CD4-positive, alpha-beta T cell treated with Interleukin-15 for 1 hour (primary cell): ENCODE results near the gene KRT16.
"Not testable (repeated sequence)": the region's sequence is repeated elsewhere in the genome, so short reads cannot be mapped to it uniquely, and the experiment has no call there.

ENCODE experiments used
- DNase-seq: peaks from one replicate; pipeline ENCODE4 v3.0.0-alpha.2; 2020

KRT16 gene

GRCh38 chr17:41647038-41647813 lies 34.7 kb upstream of the KRT16 start:
- DNase-seq = no peak

DNA sequence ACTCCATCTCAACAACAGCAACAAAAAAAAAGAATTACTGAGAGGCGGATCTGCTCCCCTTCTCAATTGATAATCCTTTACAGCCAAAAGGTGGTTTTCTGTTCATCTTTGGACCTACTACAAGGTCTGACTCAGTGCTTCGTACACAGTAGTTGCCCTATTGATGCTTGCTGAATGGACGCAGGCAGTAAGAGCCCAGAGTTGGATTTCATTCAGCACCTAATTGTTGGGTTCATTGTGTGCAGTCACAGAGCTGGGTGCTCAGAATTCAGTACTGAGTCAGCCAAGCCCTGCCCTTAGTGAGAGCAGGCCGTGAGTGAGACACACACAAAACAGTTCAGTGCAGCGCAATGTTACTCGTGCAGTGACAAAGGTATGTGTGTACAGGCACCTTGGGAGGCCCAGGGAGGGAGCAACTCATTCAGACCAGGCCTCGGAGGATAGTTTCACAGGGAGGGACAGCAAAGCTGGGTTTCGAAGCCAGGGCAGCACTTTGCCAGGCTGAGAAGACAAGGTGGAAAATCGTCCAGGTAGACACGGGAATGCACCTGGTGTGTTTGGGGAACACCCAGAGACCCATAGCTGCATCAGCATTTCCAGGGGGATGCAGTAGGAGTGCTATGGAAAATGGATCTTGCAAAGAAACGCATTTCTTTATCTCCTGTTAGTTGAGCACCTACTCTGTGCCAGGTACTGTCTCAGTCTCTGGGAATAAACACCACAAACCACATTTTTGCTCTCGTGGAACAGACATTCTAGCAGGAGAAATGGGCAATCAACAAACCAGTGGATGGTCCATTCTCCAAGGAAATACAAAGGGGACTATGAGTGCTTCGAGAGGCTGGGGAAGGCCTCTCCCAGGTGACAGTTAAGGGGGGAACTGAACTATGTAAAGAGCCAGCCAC lies 29.9 kb upstream of the KRT16 start:
- no peak for DNase-seq

- DNase-seq = not testable (repeated sequence)
Observed at GRCh38 chr17:41640596-41640995, 28.0 kb upstream of the KRT16 start.

- DNase-seq = no peak
Observed at GRCh38 chr17:41639492-41640473, 27.2 kb upstream of the KRT16 start.

DNA sequence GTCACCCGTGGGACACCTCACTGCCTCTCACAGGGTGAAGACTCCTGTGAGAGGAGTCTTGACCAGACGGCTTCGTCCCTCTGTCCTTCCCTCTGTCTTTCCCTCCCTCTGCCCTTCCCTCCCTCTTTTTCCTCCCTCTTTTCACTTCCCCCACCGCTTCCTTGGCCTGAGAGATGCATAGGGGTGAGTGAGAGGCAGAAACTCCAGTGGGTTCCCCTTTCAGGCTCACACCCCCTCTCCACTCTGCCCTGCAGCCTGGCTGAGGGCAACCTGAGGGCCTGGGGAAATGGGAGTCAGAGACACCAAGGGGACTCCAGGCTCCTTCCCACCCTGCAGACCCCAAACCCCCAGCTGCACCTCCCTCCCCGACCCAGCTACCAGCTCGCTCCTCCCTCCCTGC lies 26.4 kb upstream of the KRT16 start:
- DNase-seq = no peak

- DNase-seq = no peak
Observed at GRCh38 chr17:41638194-41638593, 25.6 kb upstream of the KRT16 start.

GRCh38 chr17:41636652-41637051 lies 24.1 kb upstream of the KRT16 start:
- DNase-seq = no peak

DNA sequence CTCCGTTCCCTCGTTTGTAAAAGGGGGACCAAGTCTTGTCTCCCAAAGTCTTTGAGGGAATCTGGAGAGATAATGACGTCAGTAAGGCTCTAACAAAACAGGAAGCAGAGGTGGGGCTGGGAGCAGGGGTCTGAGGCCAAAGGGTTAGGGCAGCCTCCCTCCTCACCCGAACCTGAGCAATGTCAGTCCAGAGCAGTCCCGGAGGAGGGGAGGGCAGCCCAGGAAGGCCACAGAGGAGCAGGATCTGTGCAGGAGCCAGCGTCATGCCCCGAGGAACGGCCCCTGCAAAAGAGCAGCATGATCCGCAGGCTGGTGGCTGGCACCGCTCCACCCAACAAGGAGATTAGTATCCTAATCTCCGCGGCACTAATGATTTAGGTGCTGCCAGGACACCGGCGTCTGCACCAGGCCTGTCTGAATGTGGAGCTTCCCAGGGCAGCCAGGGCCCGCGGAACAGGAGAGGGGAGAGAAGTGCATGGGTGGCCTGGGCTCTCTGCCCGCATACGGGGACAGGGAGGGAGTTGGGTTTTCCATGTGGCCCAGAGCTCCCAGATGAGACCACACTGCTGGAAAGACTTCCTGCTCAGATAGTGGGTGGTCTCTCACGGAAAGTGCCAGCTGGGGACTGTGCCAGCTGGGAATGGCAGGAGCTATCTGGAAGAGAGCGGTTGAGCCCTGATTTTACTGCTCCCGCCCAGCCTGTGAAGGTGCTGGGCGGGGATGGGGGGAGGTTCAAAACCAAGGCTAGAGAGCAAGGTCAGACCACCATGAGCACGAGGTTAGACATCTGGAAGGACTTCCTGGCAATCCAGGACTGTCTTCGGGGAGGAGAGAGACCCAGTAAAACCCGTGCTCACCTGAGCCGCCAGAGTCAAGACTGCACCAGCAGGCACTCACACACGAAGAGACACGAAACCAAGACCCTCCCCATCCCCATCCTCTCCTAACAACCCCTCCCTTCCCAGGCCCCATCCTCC lies 22.8 kb upstream of the KRT16 start:
- DNase-seq = no peak

DNA sequence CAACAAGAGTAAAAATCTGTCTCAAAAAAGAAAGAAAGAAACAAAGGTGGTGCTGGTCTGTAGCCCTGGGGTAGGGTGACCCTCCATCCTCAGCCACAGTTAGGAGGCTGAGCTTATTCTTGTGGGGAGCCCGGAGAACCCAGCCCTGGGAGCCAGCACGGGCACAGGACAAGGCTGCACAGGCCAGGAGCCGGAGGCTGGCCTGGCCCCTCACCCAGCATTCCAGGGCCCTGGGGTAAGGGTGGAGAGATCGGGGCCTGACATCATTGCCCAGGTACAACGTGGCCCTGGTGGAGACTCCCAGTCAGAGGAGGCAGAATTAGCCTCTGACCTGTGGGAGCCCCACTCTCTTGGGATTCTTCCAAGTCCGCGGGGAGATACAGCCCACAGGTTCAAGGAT lies 22.1 kb upstream of the KRT16 start:
- DNase-seq = no peak

DNA sequence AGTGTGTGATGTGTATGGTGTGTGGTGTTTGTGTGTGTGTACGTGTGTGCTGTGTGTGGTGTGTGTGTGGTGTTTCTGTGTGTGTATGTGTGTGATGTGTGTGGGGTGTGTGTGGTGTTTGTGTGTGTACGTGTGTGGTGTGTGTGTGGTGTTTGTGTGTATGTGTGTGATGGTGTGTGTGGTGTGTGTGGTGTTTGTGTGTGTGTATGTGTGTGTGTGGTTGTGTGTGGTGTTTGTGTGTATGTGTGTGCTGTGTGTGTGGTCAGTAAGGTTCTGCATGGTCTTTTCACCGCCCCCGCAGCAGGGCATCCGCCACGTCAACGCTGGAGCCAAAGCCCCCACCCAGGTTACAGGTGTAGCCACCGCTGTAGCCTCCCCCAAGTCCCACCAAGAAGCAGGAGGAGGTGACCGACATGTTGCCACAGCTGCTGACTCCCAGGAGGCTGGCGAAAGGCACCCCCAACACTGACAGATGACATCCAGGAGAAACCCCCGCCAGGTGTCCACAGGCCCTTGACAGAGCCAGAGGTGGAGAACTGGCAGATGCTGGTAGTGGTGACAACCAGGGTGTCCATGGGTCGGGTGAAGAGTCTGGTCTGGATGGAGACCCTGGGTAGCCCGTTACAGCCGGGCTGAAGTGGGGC lies 21.1 kb upstream of the KRT16 start:
- no peak for DNase-seq

GRCh38 chr17:41632482-41633105 lies 20.0 kb upstream of the KRT16 start:
- DNase-seq = no peak

DNA sequence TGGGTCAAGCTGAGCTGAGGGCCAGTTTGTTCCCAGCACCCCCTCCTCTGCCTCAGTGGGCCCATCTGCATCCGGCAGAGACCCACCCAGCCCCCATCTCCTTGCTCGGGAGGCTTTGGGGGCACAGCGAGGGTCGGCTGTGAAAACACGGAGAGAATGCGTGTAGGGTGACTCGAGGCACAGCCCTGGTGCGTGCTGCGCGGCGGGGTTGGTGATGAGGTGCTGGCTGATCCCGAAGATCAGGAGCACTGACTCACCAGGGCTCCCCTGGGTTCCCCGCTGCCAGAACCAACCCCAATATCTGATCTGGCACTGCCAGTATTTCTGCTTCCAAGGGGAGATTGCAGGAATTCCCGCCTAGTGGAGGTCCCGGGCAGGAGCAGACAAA lies 19.3 kb upstream of the KRT16 start:
- no peak for DNase-seq

DNA sequence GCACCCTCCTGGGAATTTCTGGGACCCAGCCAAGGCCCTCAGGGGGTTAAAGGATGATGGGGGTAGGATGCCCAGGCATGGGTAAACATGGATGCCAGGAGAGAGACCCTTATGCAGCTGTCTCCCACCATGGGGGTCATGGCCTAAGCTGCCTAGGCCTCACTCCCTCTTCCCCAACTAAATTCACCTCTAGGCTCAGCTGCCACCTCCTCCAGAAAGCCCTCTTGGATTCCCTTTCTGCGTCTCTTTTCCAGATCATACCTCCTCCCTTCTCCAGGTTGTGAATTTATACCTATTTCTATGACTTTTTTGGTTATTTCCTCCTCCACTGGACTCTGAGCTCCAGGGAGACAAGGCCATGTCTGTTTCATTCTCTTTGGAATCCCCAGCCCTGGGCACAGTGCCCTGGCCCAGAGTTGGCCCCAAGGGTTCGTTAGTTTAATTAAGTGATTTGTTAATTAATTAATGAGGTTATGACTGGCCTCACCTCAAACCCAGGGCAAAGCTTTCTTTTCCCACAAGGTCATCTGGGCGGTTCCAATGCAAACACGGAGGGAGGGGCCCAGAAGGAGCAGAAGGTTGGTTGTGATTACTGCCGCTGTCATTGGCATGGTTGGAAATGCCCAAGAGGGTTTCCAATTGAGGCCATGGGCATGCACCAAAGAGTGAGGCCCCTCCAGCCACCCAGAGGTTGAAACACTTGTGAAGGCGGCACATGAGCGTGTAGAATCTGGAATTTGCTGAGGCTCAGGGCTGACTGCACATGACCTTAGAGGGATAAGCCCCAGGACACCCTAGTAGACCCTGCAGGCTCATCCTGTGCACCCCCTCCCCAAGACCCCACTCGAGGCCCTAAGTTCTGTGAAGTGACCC lies 18.7 kb upstream of the KRT16 start:
- DNase-seq = no peak

GRCh38 chr17:41629826-41630670 lies 17.5 kb upstream of the KRT16 start:
- no peak for DNase-seq

- DNase-seq = no peak
Observed at GRCh38 chr17:41629316-41629715, 16.7 kb upstream of the KRT16 start.

DNA sequence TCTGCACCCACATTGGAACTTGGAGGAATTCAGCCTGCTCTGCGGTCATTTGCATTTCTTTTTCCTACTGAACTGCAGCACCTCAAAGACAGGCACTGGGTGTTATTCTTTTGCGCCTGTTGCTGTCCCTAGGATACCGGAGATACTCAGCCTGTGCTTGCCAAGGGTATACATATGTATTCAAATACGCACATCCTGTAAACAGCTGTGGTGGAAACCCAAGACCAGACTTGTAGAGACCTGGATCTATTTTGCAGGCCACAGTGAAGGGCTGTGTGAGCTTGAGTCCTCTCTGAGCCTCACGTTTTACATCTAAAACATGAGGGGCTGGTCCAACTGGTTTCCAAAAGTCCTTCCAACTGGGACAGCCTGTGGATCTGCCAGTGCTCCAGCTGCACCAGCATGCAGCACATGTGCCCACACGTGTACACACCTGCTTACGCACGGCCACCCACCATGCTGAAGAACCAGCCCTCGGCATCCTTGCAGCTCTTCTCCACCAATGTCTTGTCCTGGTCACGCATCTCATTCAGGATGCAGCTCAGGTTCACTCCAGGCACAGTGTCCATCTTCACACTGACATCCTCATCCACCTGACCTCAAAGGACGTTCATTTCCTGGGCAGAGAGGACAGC lies 16.2 kb upstream of the KRT16 start:
- not testable (repeated sequence) for DNase-seq

DNA sequence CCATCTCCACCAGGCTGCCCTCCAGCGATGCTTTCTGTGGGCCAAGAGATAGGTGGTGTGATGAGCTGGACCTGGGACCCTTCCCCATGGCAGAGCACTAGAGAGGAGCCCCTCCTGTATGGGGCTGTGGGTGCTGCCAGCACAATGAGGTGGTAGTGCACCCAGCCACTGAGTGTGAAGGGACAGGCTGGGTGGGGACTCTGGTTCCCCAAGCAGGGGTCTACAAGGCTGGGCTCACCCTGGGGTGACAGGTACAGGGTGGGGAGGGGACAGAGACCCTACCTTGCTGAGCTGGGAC lies 15.5 kb upstream of the KRT16 start:
- not testable (repeated sequence) for DNase-seq
